ENCODE data around the gene EOGT.

EOGT gene

GRCh38 chr3:68999605-69000004 is 13.9 kb downstream of the EOGT start:
- no peak for TF ChIP-seq CTCF (conservative IDR thresholded peaks at IDR 0.05; ENCODE audit: low read depth, low read length)
- no peak for DNase-seq (ENCODE audit: low read depth)
- H3K4me3 ChIP-seq (ENCODE audit: low read length) = no peak overlapping the region

- DNase-seq (ENCODE audit: low read depth) = no peak
- no peak for TF ChIP-seq CTCF (conservative IDR thresholded peaks at IDR 0.05; ENCODE audit: low read depth, low read length)
These were observed 14.3 kb downstream of the EOGT start for GRCh38 chr3:68999158-68999557.

GRCh38 chr3:68997887-68998286 is 15.6 kb downstream of the EOGT start:
- TF ChIP-seq CTCF (conservative IDR thresholded peaks at IDR 0.05; ENCODE audit: low read depth, low read length) = no peak
- DNase-seq (ENCODE audit: low read depth) = no peak

More at GRCh38 chr3:68999158-68999557, 14.3 kb downstream of the EOGT start:
- H3K4me3 ChIP-seq (ENCODE audit: low read length) = no peak overlapping the region

GRCh38 chr3:68996356-68996995 is 17.0 kb downstream of the EOGT start:
- TF ChIP-seq CTCF (conservative IDR thresholded peaks at IDR 0.05; ENCODE audit: low read depth, low read length) = no peak
- H3K4me3 ChIP-seq (ENCODE audit: low read length) = no peak overlapping the region
- no peak for DNase-seq (ENCODE audit: low read depth)

More at GRCh38 chr3:68997887-68998286, 15.6 kb downstream of the EOGT start:
- H3K4me3 ChIP-seq (ENCODE audit: low read length) = no peak overlapping the region

- no peak for TF ChIP-seq CTCF (conservative IDR thresholded peaks at IDR 0.05; ENCODE audit: low read depth, low read length)
- H3K4me3 ChIP-seq (ENCODE audit: low read length) = no peak overlapping the region
- no peak for DNase-seq (ENCODE audit: low read depth)
These were observed 24.7 kb downstream of the EOGT start for GRCh38 chr3:68988740-68989139.

DNA sequence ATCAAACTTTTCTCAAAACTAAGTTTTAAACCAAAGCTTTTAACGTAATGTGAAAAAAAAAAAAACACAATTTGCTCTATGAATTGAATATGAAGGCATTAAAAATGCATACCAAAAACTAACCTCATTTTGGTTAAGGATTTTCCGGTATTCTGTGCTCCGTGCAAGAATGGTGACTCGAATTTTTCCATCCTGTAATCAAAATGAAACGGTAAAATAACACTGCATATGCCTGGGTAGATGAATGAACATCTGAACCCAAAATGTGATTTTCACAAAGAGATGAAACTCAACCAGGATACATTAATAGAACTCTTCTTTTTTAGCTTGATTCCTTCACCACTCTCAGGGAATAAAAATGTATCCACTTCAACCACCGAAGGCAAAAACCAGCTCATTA is 26.2 kb downstream of the EOGT start:
- no peak for TF ChIP-seq CTCF (conservative IDR thresholded peaks at IDR 0.05; ENCODE audit: low read depth, low read length)
- H3K4me3 ChIP-seq (ENCODE audit: low read length) = no peak overlapping the region
- no peak for DNase-seq (ENCODE audit: low read depth)

- no peak overlapping the region for H3K4me3 ChIP-seq (ENCODE audit: low read length)
- TF ChIP-seq CTCF (conservative IDR thresholded peaks at IDR 0.05; ENCODE audit: low read depth, low read length) = no peak
- DNase-seq (ENCODE audit: low read depth) = no peak
These were observed 26.8 kb downstream of the EOGT start for GRCh38 chr3:68986496-68987208.
